K562 (cell line): ENCODE measurements around the gene KIAA0513. TPM values are rescaled to one million over a fixed set of nuclear protein-coding genes. Genes with fewer than 3 reads are reported as not detected.

Experiments
- ATAC-seq: fragments of 200-7000 bp; cut with Tn5 transposase; 3 replicates; pipeline ENCODE4 v1.9.1; 2020; ENCODE audit warnings: moderate library complexity
- BruUV-seq: library from RNA; stranded (reverse); fragments of 400-500 nt; replicated peaks from 2 replicates; lab custom pipeline; 2021; lab: Mats Ljungman, UMichigan
- CTCF ChIA-PET: fragments of 300-600 bp; formaldehyde crosslinking; extraction: SDS; loops from one replicate; lab custom pipeline; 2021; ENCODE audit warnings: low intra/inter-chr PET ratio; lab: Yijun Ruan, JAX
- POLR2A ChIA-PET: fragments of 300-600, 350-650 bp; sonication (Branson Sonifier 250); formaldehyde crosslinking; extraction: SDS; loops from one replicate; lab custom pipeline; 2021; ENCODE audit warnings: antibody characterized with exemption, inconsistent platforms; lab: Yijun Ruan, JAX
- DNase-seq, 4 experiments: peaks; one replicate each; pipeline versions ENCODE4 v3.0.0 to v3.0.0-alpha.2; 2011 to 2018; ENCODE audit warnings: low spot score in 3 of 4, mixed read lengths in 3 of 4; ENCODE audit errors: extremely low read depth in 1 of 4
- FAIRE-seq: peaks from 2 replicates; lab custom pipeline; 2011; peaks lifted over from hg19 to GRCh38; lab: Jason Lieb, UNC
- H2AFZ ChIP-seq: 2 replicates; pipeline ENCODE4 v1.6.0; 2011; ENCODE audit warnings: low read depth, low read length, control low read depth, inconsistent platforms
- H3K27ac ChIP-seq: fragments of 200-600 bp; 3 replicates; pipeline ENCODE4 v1.8.0; 2011; ENCODE audit warnings: low read depth, mild to moderate bottlenecking, control low read depth, inconsistent platforms, low read length, moderate library complexity, mixed read lengths; ENCODE audit errors: extremely low read depth
- H3K27me3 ChIP-seq, 2 experiments: fragments of 300-600 bp in 1 of 2; 2 replicates in 1 of 2; 3 replicates in 1 of 2; pipeline versions ENCODE4 v1.6.0 to v1.8.0; 2011; ENCODE audit warnings: inconsistent platforms in 2 of 2, low read length in 2 of 2, mild to moderate bottlenecking in 1 of 2, mixed read lengths in 1 of 2, moderate library complexity in 1 of 2; ENCODE audit not compliant: control insufficient read depth in 2 of 2, insufficient read depth in 2 of 2
- H3K36me3 ChIP-seq: fragments of 300-600 bp; 3 replicates; pipeline ENCODE4 v1.8.0; 2011; ENCODE audit warnings: mild to moderate bottlenecking, low read length, inconsistent platforms; ENCODE audit not compliant: control insufficient read depth, insufficient read depth
- H3K4me1 ChIP-seq, 2 experiments: fragments of 200-600 bp in 1 of 2; replicated peaks in 1 of 2; 2 replicates in 1 of 2; 3 replicates in 1 of 2; pipeline versions ENCODE4 v1.5.1 to v1.8.0; 2011; ENCODE audit warnings: inconsistent platforms in 2 of 2, low read length in 2 of 2, mild to moderate bottlenecking in 1 of 2, mixed read lengths in 1 of 2, moderate library complexity in 1 of 2; ENCODE audit not compliant: control insufficient read depth in 2 of 2, insufficient read depth in 2 of 2
- H3K4me2 ChIP-seq: 2 replicates; pipeline ENCODE4 v1.6.1; 2011; ENCODE audit warnings: low read length, control low read depth, inconsistent platforms, mixed read lengths; ENCODE audit not compliant: insufficient read depth
- H3K4me3 ChIP-seq: fragments of 200-600 bp; sonication (generic), shearing (Covaris generic); 2 replicates; pipeline ENCODE4 v1.5.1; 2016; ENCODE audit warnings: control low read depth, inconsistent platforms
- H3K79me2 ChIP-seq: fragments of 200-600 bp; 3 replicates; pipeline ENCODE4 v1.8.0; 2011; ENCODE audit warnings: low read length, inconsistent platforms; ENCODE audit not compliant: control insufficient read depth, insufficient read depth
- H3K9ac ChIP-seq, 2 experiments: 2 replicates each; pipeline versions ENCODE4 v1.6.0 to v1.6.1; 2011; ENCODE audit warnings: low read depth in 2 of 2, low read length in 2 of 2, control low read depth in 1 of 2, inconsistent platforms in 1 of 2, mild to moderate bottlenecking in 1 of 2, mixed read lengths in 1 of 2; ENCODE audit not compliant: insufficient read depth in 1 of 2
- H3K9me1 ChIP-seq: one replicate; pipeline ENCODE4 v1.6.0; 2011; ENCODE audit warnings: inconsistent platforms, mild to moderate bottlenecking, low read length, moderate library complexity; ENCODE audit not compliant: control insufficient read depth, insufficient read depth
- H3K9me3 ChIP-seq: replicated peaks from 2 replicates; pipeline ENCODE4 v1.5.1; 2011; ENCODE audit warnings: low read depth, low read length, inconsistent platforms; ENCODE audit not compliant: control insufficient read depth, insufficient read depth
- H4K20me1 ChIP-seq: replicated peaks from 2 replicates; pipeline ENCODE4 v1.6.1; 2011; ENCODE audit warnings: low read length, inconsistent platforms, mixed read lengths; ENCODE audit not compliant: control insufficient read depth, insufficient read depth
- BHLHE40 ChIP-seq: IDR thresholded peaks from 2 replicates; pipeline ENCODE4 v1.6.1; 2011; ENCODE audit warnings: low read length, improper control_type of control experiment
- HDAC1 ChIP-seq, 2 experiments: fragments of 450-650 bp; IDR thresholded peaks; 2 replicates each; pipeline ENCODE4 v1.6.1; 2016 to 2017; ENCODE audit warnings: inconsistent platforms in 1 of 2, mild to moderate bottlenecking in 1 of 2, moderate library complexity in 1 of 2
- HDAC2 ChIP-seq: fragments of 450-650 bp; IDR thresholded peaks from 2 replicates; pipeline ENCODE4 v1.6.1; 2016; ENCODE audit warnings: mild to moderate bottlenecking
- KDM1A ChIP-seq, 2 experiments: fragments of 450-650 bp; IDR thresholded peaks; 2 replicates each; pipeline ENCODE4 v1.6.1; 2016; ENCODE audit warnings: mild to moderate bottlenecking in 2 of 2
- KLF1 ChIP-seq: fragments of 450-650 bp; IDR thresholded peaks from 2 replicates; pipeline ENCODE4 v1.6.1; 2016; ENCODE audit warnings: missing genetic modification characterization, missing compliant biosample characterization
- RAD51 ChIP-seq: fragments of 450-650 bp; IDR thresholded peaks from 2 replicates; pipeline ENCODE4 v1.7.1; 2016; ENCODE audit warnings: low read depth, mild to moderate bottlenecking, borderline replicate concordance
- SMAD1 ChIP-seq: fragments of 150-350 bp; IDR thresholded peaks from 2 replicates; pipeline ENCODE4 v1.6.1; 2014; ENCODE audit warnings: low read length, low read depth; ENCODE audit not compliant: partially characterized antibody
- TFE3 ChIP-seq: fragments of 450-650 bp; formaldehyde crosslinking; IDR thresholded peaks from 2 replicates; pipeline ENCODE4 v1.4.0; 2020; ENCODE audit warnings: mild to moderate bottlenecking, mixed read lengths
- USF1 ChIP-seq: sonication (generic); formaldehyde crosslinking; IDR thresholded peaks from 2 replicates; pipeline ENCODE4 v1.9.0; 2022; ENCODE audit warnings: mild to moderate bottlenecking, missing genetic modification reagents
- USF2 ChIP-seq: sonication (generic); formaldehyde crosslinking; IDR thresholded peaks from 2 replicates; pipeline ENCODE4 v1.5.0; 2020; ENCODE audit warnings: missing genetic modification reagents
- ZNF717 ChIP-seq: fragments of 250-450 bp; sonication (Bioruptor Pico); IDR thresholded peaks from 2 replicates; pipeline ENCODE4 v1.5.0; 2021
- WGBS: fragments of 100-300 bp; shearing (Covaris generic); methylation state at CpG from one replicate; pipeline ENCODE4 v1.1.6; 2016; ENCODE audit warnings: low coverage, mixed read lengths; ENCODE audit not compliant: insufficient coverage; ENCODE audit errors: missing lambda C conversion rate; 5-methylcytosine and 5-hydroxymethylcytosine counted together
- in situ Hi-C: fragments of 300-500 bp; cut with MboI; formaldehyde crosslinking; loops from 4 replicates; pipeline ENCODE4 v1.15.0; 2018; ENCODE audit warnings: inconsistent platforms, mixed read lengths
- intact Hi-C: fragments of 100-400 bp; cut with micrococcal nuclease; formaldehyde crosslinking; loops from 2 replicates; pipeline ENCODE4 v1.14.2; 2022
- polyA plus RNA-seq, 8 experiments: library from polyadenylated mRNA; depleted of rRNA in 4 of 8; stranded (reverse) in 5 of 8; unstranded in 3 of 8; fragments of >200 nt; fragmentation: Nextera tagmentation in 2 of 8; fragmentation: Illumina TruSeq in 1 of 8; extraction: Ambion mirVana in 2 of 8; extraction: Trizol in 1 of 8; gene quantifications; 2 replicates each; pipeline versions ENCODE4 v1.2.1 to v1.2.3, GENCODE V29; 2011 to 2014; ENCODE audit warnings: inconsistent platforms in 1 of 8, missing spikeins in 1 of 8
- total RNA-seq, 7 experiments: library from RNA; depleted of rRNA in 6 of 7; stranded (reverse); fragments of >200 nt in 6 of 7; fragmentation: Illumina TruSeq in 2 of 7; extraction: Trizol in 2 of 7; gene quantifications; 2 replicates each; pipeline versions ENCODE4 v1.2.1 to v1.2.3, GENCODE V29; 2011 to 2021; ENCODE audit warnings: low replicate concordance in 1 of 7

Gene KIAA0513
- total and polyA plus RNA-seq, 9 of the 15 experiments (the other 6 are each of a cell fraction or from before 2014, with no cell fraction given): 0.18 to 13.7 (median 10.2) TPM

- Histone ChIP-seq H3K4me2 (no peak overlapping the region), H4K20me1 (peaks cover 47% of the 10 kb centered on the region), H3K9me3 (no peaks in the 10 kb centered on the region), H3K9me1 (peaks cover 16% of the 10 kb centered on the region), H3K36me3 (peaks cover 62% of the 10 kb centered on the region), H3K27ac (no peak overlapping the region), H3K9ac (no peak overlapping the region; a peak in 1 of 4 replicates), H3K4me1 (peaks cover 44 to 56% of the 10 kb centered on the region in 2 experiments), H3K27me3 (no peaks in the 10 kb centered on the region), H3K4me3 (no peak overlapping the region), H2AFZ (no peak overlapping the region), H3K79me2 (peaks cover 94% of the 10 kb centered on the region)
- WGBS: 35% methylated on average over 11 of the region's 11 CpGs
- ChIA-PET POLR2A (interaction anchor here (0.7 to 2.8 kb wide), 5 partner anchors 10 to 41 kb away, joined by 3 to 15 read pairs (median 4); no protein-coding TSS in a partner anchor), CTCF (no interaction called here)
- DNase-seq (no peak), FAIRE-seq (no peak), ATAC-seq (no peak)
- no TSS peak for BruUV-seq
- intact Hi-C loops (no loop called here), in situ Hi-C loops (no loop called here)
- TF ChIP-seq USF2 (CRISPR knock-in tag) (peak; percentile 48), HDAC2 (peak; percentile 43; the same call in 1 of the 2 replicates), USF1 (CRISPR knock-in tag) (peak; percentile 54; the same call in 1 of the 2 replicates), BHLHE40 (peak; percentile 36; the same call in 1 of the 2 replicates), ZNF717 (CRISPR knock-in tag) (no peak), KLF1 (tag) (no peak), HDAC1 (IDR thresholded peaks at IDR 0.05) (peak in 1 of 2 experiments; percentile 46; a peak in 1 of 4 replicates), SMAD1 (no peak), KDM1A (IDR thresholded peaks at IDR 0.05) (peak; percentile 91 to 94), TFE3 (CRISPR knock-in tag) (peak; percentile 66), RAD51 (peak; percentile 75)
These were observed 22.1 kb upstream of the KIAA0513 start for GRCh38 chr16:85005285-85006069.
